Fibroblast of peridontal ligament (primary cell): ENCODE results near the gene ACOX2.

Source experiments
- DNase-seq: peaks from one replicate; pipeline ENCODE4 v3.0.0-alpha.2; 2010; ENCODE audit errors: extremely low read depth

ACOX2 gene

GRCh38 chr3:58566398-58567250, 29.6 kb upstream of the ACOX2 start:
- DNase-seq, result no peak

- DNase-seq, result no peak
Observed at GRCh38 chr3:58565621-58566397, 28.8 kb upstream of the ACOX2 start.

GRCh38 chr3:58564456-58565160, 27.6 kb upstream of the ACOX2 start:
- peak; percentile 75 for DNase-seq

GRCh38 chr3:58564054-58564453, 27.1 kb upstream of the ACOX2 start:
- no peak for DNase-seq

GRCh38 chr3:58563386-58564035, 26.5 kb upstream of the ACOX2 start:
- no peak for DNase-seq

- no peak for DNase-seq
Observed at GRCh38 chr3:58562498-58562897, 25.5 kb upstream of the ACOX2 start.

- peak; percentile 96 for DNase-seq
Observed at GRCh38 chr3:58560771-58561311, 23.9 kb upstream of the ACOX2 start.

GRCh38 chr3:58559586-58559985, 22.6 kb upstream of the ACOX2 start:
- DNase-seq, result no peak

GRCh38 chr3:58557491-58557890, 20.5 kb upstream of the ACOX2 start:
- no peak for DNase-seq

GRCh38 chr3:58556761-58557221, 19.8 kb upstream of the ACOX2 start:
- no peak for DNase-seq

GRCh38 chr3:58556001-58556400, 19.0 kb upstream of the ACOX2 start:
- no peak for DNase-seq

GRCh38 chr3:58555203-58555602, 18.2 kb upstream of the ACOX2 start:
- no peak for DNase-seq

GRCh38 chr3:58553003-58553402, 16.0 kb upstream of the ACOX2 start:
- DNase-seq, result no peak

GRCh38 chr3:58551636-58552180, 14.7 kb upstream of the ACOX2 start:
- no peak for DNase-seq

- DNase-seq, result no peak
Observed at GRCh38 chr3:58544541-58544940, 7.6 kb upstream of the ACOX2 start.

GRCh38 chr3:58540176-58540858, 3.3 kb upstream of the ACOX2 start:
- no peak for DNase-seq

- DNase-seq, result no peak
Observed at GRCh38 chr3:58539626-58540025, 2.6 kb upstream of the ACOX2 start.

GRCh38 chr3:58537412-58538301, 667 bp upstream of the ACOX2 start:
- no peak for DNase-seq
